Chondrocyte (in vitro differentiated cells): Measurements from ENCODE around the gene MYL5. TPM values are rescaled to one million over a fixed set of nuclear protein-coding genes. Genes with fewer than 3 reads are reported as not detected.
A peak's percentile ranks its signal among the peaks of the same experiment; 100 is the strongest.

Experiments
- DNase-seq: peaks from one replicate; pipeline ENCODE4 v3.0.0; 2021; ENCODE audit warnings: mixed read lengths, low spot score
- H3K27ac Mint-ChIP-seq: one replicate; pipeline ENCODE4 v1.8.0; 2021; ENCODE audit warnings: mild to moderate bottlenecking, moderate library complexity, mixed read lengths; ENCODE audit not compliant: unreplicated experiment
- H3K27me3 Mint-ChIP-seq: 2 replicates; pipeline ENCODE4 v1.8.0; 2021; ENCODE audit warnings: low read depth, mixed read lengths
- H3K36me3 Mint-ChIP-seq: 2 replicates; pipeline ENCODE4 v1.8.0; 2021; ENCODE audit warnings: low read depth, mixed read lengths
- H3K4me1 Mint-ChIP-seq: 2 replicates; pipeline ENCODE4 v1.8.0; 2021; ENCODE audit warnings: low read depth, mild to moderate bottlenecking, mixed read lengths
- H3K4me3 Mint-ChIP-seq: one replicate; pipeline ENCODE4 v1.8.0; 2021; ENCODE audit warnings: mild to moderate bottlenecking, moderate library complexity, mixed read lengths; ENCODE audit not compliant: unreplicated experiment
- H3K9me3 Mint-ChIP-seq: 2 replicates; pipeline ENCODE4 v1.8.0; 2021; ENCODE audit warnings: low read depth, mixed read lengths
- CTCF ChIP-seq: fragments of 200-600 bp; sonication (generic); IDR thresholded peaks from 2 replicates; pipeline ENCODE4 v1.5.0; 2021; ENCODE audit warnings: antibody characterized with exemption, mild to moderate bottlenecking, moderate library complexity
- total RNA-seq: library from RNA; stranded (reverse); gene quantifications from 3 replicates; pipeline ENCODE4 v1.2.1, GENCODE V29; 2021

MYL5 gene
- total RNA-seq, 1 donor from 2014 or later = 22.8 TPM

GRCh38 chr4:646460-646859, 27.9 kb upstream of the MYL5 start:
- Mint-ChIP-seq H3K4me3 (no peak overlapping the region), H3K4me1 (no peaks in the 10 kb centered on the region), H3K36me3 (no peaks in the 10 kb centered on the region), H3K27ac (no peak overlapping the region), H3K27me3 (peaks cover 6% of the 10 kb centered on the region), H3K9me3 (peaks cover 7% of the 10 kb centered on the region)
- DNase-seq = peak; percentile 87
- no peak for TF ChIP-seq CTCF

GRCh38 chr4:647481-647880, 26.9 kb upstream of the MYL5 start:
- Mint-ChIP-seq H3K9me3 (peaks cover 7% of the 10 kb centered on the region), H3K27ac (no peak overlapping the region), H3K36me3 (no peaks in the 10 kb centered on the region), H3K4me1 (no peaks in the 10 kb centered on the region), H3K27me3 (peaks cover 7% of the 10 kb centered on the region), H3K4me3 (no peak overlapping the region)
- peak; percentile 38 for DNase-seq
- no peak for TF ChIP-seq CTCF

GRCh38 chr4:648579-649292, 25.6 kb upstream of the MYL5 start:
- TF ChIP-seq CTCF = no peak
- no peak overlapping the region for H3K4me3 Mint-ChIP-seq
- H3K36me3 Mint-ChIP-seq = no peaks in the 10 kb centered on the region
- H3K9me3 Mint-ChIP-seq = peaks cover 2% of the 10 kb centered on the region
- H3K27me3 Mint-ChIP-seq = peaks cover 7% of the 10 kb centered on the region
- no peak overlapping the region for H3K27ac Mint-ChIP-seq
- no peaks in the 10 kb centered on the region for H3K4me1 Mint-ChIP-seq
- peak; percentile 73 for DNase-seq

- no peak for TF ChIP-seq CTCF
- Mint-ChIP-seq H3K36me3 (no peaks in the 10 kb centered on the region), H3K9me3 (peaks cover 2% of the 10 kb centered on the region), H3K27me3 (peaks cover 7% of the 10 kb centered on the region), H3K4me3 (no peak overlapping the region), H3K4me1 (no peaks in the 10 kb centered on the region), H3K27ac (no peak overlapping the region)
- no peak for DNase-seq
Observed at GRCh38 chr4:649293-649625, 25.1 kb upstream of the MYL5 start.

GRCh38 chr4:649751-650310, 24.5 kb upstream of the MYL5 start:
- Mint-ChIP-seq H3K36me3 (no peaks in the 10 kb centered on the region), H3K4me1 (no peaks in the 10 kb centered on the region), H3K9me3 (peaks cover 2% of the 10 kb centered on the region), H3K27ac (no peak overlapping the region), H3K4me3 (no peak overlapping the region), H3K27me3 (peaks cover 7% of the 10 kb centered on the region)
- peak; percentile 89 for DNase-seq
- no peak for TF ChIP-seq CTCF
